Immature natural killer cell (primary cell): Measurements from ENCODE around the gene PRMT7. TPM values are rescaled to one million over a fixed set of nuclear protein-coding genes. Genes with fewer than 3 reads are reported as not detected.
A peak's percentile ranks its signal among the peaks of the same experiment; 100 is the strongest.

ENCODE experiments used
- DNase-seq, 3 donors: peaks; one replicate each; pipeline ENCODE4 v3.0.0; 2022; ENCODE audit warnings: mixed read lengths in 1 of 3
- H3K27ac Mint-ChIP-seq, 6 donors: one replicate each; pipeline ENCODE4 v1.8.0; 2020; ENCODE audit warnings: mixed read lengths in 6 of 6, mild to moderate bottlenecking in 5 of 6, inconsistent platforms in 4 of 6, moderate library complexity in 3 of 6
- H3K27me3 Mint-ChIP-seq, 3 donors: one replicate each; pipeline ENCODE4 v1.8.0; 2020 to 2021; ENCODE audit warnings: low read depth in 3 of 3, mild to moderate bottlenecking in 3 of 3, mixed read lengths in 3 of 3, moderate library complexity in 3 of 3, inconsistent platforms in 1 of 3
- H3K36me3 Mint-ChIP-seq, 3 donors: one replicate each; pipeline ENCODE4 v1.8.0; 2020; ENCODE audit warnings: mixed read lengths in 3 of 3, inconsistent platforms in 2 of 3, mild to moderate bottlenecking in 2 of 3
- H3K4me1 Mint-ChIP-seq, 2 donors: one replicate each; pipeline ENCODE4 v1.8.0; 2020; ENCODE audit warnings: inconsistent platforms in 2 of 2, mild to moderate bottlenecking in 2 of 2, mixed read lengths in 2 of 2, moderate library complexity in 1 of 2
- H3K4me3 Mint-ChIP-seq, 5 donors: one replicate each; pipeline ENCODE4 v1.8.0; 2020; ENCODE audit warnings: mild to moderate bottlenecking in 5 of 5, mixed read lengths in 5 of 5, inconsistent platforms in 3 of 5, moderate library complexity in 3 of 5
- H3K9me3 Mint-ChIP-seq, 6 donors: one replicate each; pipeline ENCODE4 v1.8.0; 2020; ENCODE audit warnings: mild to moderate bottlenecking in 6 of 6, mixed read lengths in 6 of 6, inconsistent platforms in 4 of 6, moderate library complexity in 3 of 6
- polyA plus RNA-seq, 3 donors: library from polyadenylated mRNA; unstranded; fragments of 300-500 nt; fragmentation: Illumina TruSeq; gene quantifications; one replicate each; pipeline ENCODE4 v1.2.3, GENCODE V29; 2021

PRMT7 gene
- polyA plus RNA-seq, 3 donors from 2014 or later, result 30.8 to 51.8 (median 44.2) TPM

- Mint-ChIP-seq H3K9me3 (no peaks in the 10 kb centered on the region), H3K4me1 (no peaks in the 10 kb centered on the region), H3K36me3 (no peaks in the 10 kb centered on the region), H3K27me3 (peaks cover 0 to 6% (median 3%) of the 10 kb centered on the region in 3 donors), H3K27ac (peak overlapping the region in 1 of 6 donors; percentile 36), H3K4me3 (no peak overlapping the region)
- DNase-seq, result no peak
These were observed 74.6 kb downstream of the PRMT7 start for GRCh38 chr16:68385371-68385770.

GRCh38 chr16:68386628-68387027 is 75.8 kb downstream of the PRMT7 start:
- H3K27ac Mint-ChIP-seq, result no peak overlapping the region
- H3K4me1 Mint-ChIP-seq, result no peaks in the 10 kb centered on the region
- H3K4me3 Mint-ChIP-seq, result no peak overlapping the region
- peaks cover 0 to 6% (median 3%) of the 10 kb centered on the region in 3 donors for H3K27me3 Mint-ChIP-seq
- H3K9me3 Mint-ChIP-seq, result no peaks in the 10 kb centered on the region
- DNase-seq, result no peak
- H3K36me3 Mint-ChIP-seq, result no peaks in the 10 kb centered on the region

- no peak overlapping the region for H3K4me3 Mint-ChIP-seq
- H3K9me3 Mint-ChIP-seq, result no peaks in the 10 kb centered on the region
- peaks cover 0 to 6% (median 3%) of the 10 kb centered on the region in 3 donors for H3K27me3 Mint-ChIP-seq
- no peaks in the 10 kb centered on the region for H3K4me1 Mint-ChIP-seq
- peak overlapping the region in 1 of 6 donors; percentile 17 for H3K27ac Mint-ChIP-seq
- H3K36me3 Mint-ChIP-seq, result no peaks in the 10 kb centered on the region
- DNase-seq, result no peak
These were observed 76.5 kb downstream of the PRMT7 start for GRCh38 chr16:68387301-68387700.

GRCh38 chr16:68388124-68388523 is 77.3 kb downstream of the PRMT7 start:
- no peak for DNase-seq
- H3K9me3 Mint-ChIP-seq, result no peaks in the 10 kb centered on the region
- H3K27ac Mint-ChIP-seq, result no peak overlapping the region
- peaks cover 0 to 6% (median 5%) of the 10 kb centered on the region in 3 donors for H3K27me3 Mint-ChIP-seq
- H3K4me1 Mint-ChIP-seq, result no peaks in the 10 kb centered on the region
- no peak overlapping the region for H3K4me3 Mint-ChIP-seq
- no peaks in the 10 kb centered on the region for H3K36me3 Mint-ChIP-seq

GRCh38 chr16:68389006-68389405 is 78.2 kb downstream of the PRMT7 start:
- Mint-ChIP-seq H3K36me3 (no peaks in the 10 kb centered on the region), H3K9me3 (no peaks in the 10 kb centered on the region), H3K4me1 (no peaks in the 10 kb centered on the region), H3K27ac (no peak overlapping the region), H3K4me3 (no peak overlapping the region), H3K27me3 (peaks cover 0 to 6% (median 5%) of the 10 kb centered on the region in 3 donors)
- DNase-seq, result no peak

- H3K4me1 Mint-ChIP-seq, result no peaks in the 10 kb centered on the region
These were observed 79.0 kb downstream of the PRMT7 start for GRCh38 chr16:68389750-68390371.

GRCh38 chr16:68393333-68393732 is 82.5 kb downstream of the PRMT7 start:
- H3K4me3 Mint-ChIP-seq, result no peak overlapping the region
- no peaks in the 10 kb centered on the region for H3K9me3 Mint-ChIP-seq
- peaks cover under 1 to 6% (median 2%) of the 10 kb centered on the region in 3 donors for H3K27me3 Mint-ChIP-seq
- H3K36me3 Mint-ChIP-seq, result no peaks in the 10 kb centered on the region
- no peaks in the 10 kb centered on the region for H3K4me1 Mint-ChIP-seq
- no peak for DNase-seq
- no peak overlapping the region for H3K27ac Mint-ChIP-seq

More at GRCh38 chr16:68389750-68390371, 79.0 kb downstream of the PRMT7 start:
- Mint-ChIP-seq H3K27me3 (peaks cover 0 to 6% (median 5%) of the 10 kb centered on the region in 3 donors), H3K4me3 (no peak overlapping the region), H3K9me3 (no peaks in the 10 kb centered on the region), H3K36me3 (no peaks in the 10 kb centered on the region), H3K27ac (no peak overlapping the region)
- no peak for DNase-seq

GRCh38 chr16:68395167-68395786 is 84.5 kb downstream of the PRMT7 start:
- Mint-ChIP-seq H3K27ac (no peak overlapping the region), H3K9me3 (no peaks in the 10 kb centered on the region), H3K27me3 (peaks cover 2 to 6% (median 2%) of the 10 kb centered on the region in 3 donors), H3K4me1 (no peaks in the 10 kb centered on the region), H3K36me3 (no peaks in the 10 kb centered on the region), H3K4me3 (no peak overlapping the region)
- DNase-seq, result no peak

GRCh38 chr16:68395815-68396214 is 85.0 kb downstream of the PRMT7 start:
- Mint-ChIP-seq H3K9me3 (no peaks in the 10 kb centered on the region), H3K27me3 (peaks cover 2 to 7% (median 2%) of the 10 kb centered on the region in 3 donors), H3K4me3 (no peak overlapping the region), H3K36me3 (no peaks in the 10 kb centered on the region), H3K27ac (peak overlapping the region in 1 of 6 donors; percentile 21), H3K4me1 (no peaks in the 10 kb centered on the region)
- no peak for DNase-seq

GRCh38 chr16:68396481-68396880 is 85.7 kb downstream of the PRMT7 start:
- no peaks in the 10 kb centered on the region for H3K4me1 Mint-ChIP-seq
- peaks cover 2 to 7% (median 2%) of the 10 kb centered on the region in 3 donors for H3K27me3 Mint-ChIP-seq
- H3K27ac Mint-ChIP-seq, result peak overlapping the region in 1 of 6 donors; percentile 53
- DNase-seq, result peak; percentile 21 to 41 (median 21)
- H3K4me3 Mint-ChIP-seq, result no peak overlapping the region
- H3K36me3 Mint-ChIP-seq, result no peaks in the 10 kb centered on the region
- H3K9me3 Mint-ChIP-seq, result no peaks in the 10 kb centered on the region

GRCh38 chr16:68397710-68398201 is 86.9 kb downstream of the PRMT7 start:
- H3K9me3 Mint-ChIP-seq, result no peaks in the 10 kb centered on the region
- no peak for DNase-seq
- peak overlapping the region in 1 of 6 donors; percentile 73 for H3K27ac Mint-ChIP-seq
- no peak overlapping the region for H3K4me3 Mint-ChIP-seq
- H3K4me1 Mint-ChIP-seq, result no peaks in the 10 kb centered on the region
- no peaks in the 10 kb centered on the region for H3K36me3 Mint-ChIP-seq
- peaks cover 2 to 5% (median 2%) of the 10 kb centered on the region in 3 donors for H3K27me3 Mint-ChIP-seq

GRCh38 chr16:68399456-68399855 is 88.6 kb downstream of the PRMT7 start:
- Mint-ChIP-seq H3K27me3 (peaks cover 2 to 4% (median 2%) of the 10 kb centered on the region in 3 donors), H3K36me3 (no peaks in the 10 kb centered on the region), H3K27ac (no peak overlapping the region), H3K9me3 (no peaks in the 10 kb centered on the region), H3K4me1 (no peaks in the 10 kb centered on the region), H3K4me3 (no peak overlapping the region)
- DNase-seq, result no peak

- Mint-ChIP-seq H3K4me3 (no peak overlapping the region), H3K27me3 (peaks cover 2 to 4% (median 2%) of the 10 kb centered on the region in 3 donors), H3K9me3 (no peaks in the 10 kb centered on the region), H3K36me3 (no peaks in the 10 kb centered on the region), H3K27ac (no peak overlapping the region), H3K4me1 (no peaks in the 10 kb centered on the region)
- no peak for DNase-seq
These were observed 89.5 kb downstream of the PRMT7 start for GRCh38 chr16:68400083-68400923.
